Measurements from ENCODE around the gene ANKRD44.
"Not testable (repeated sequence)": the region's sequence is repeated elsewhere in the genome, so short reads cannot be mapped to it uniquely, and the experiment has no call there.

The ANKRD44 gene

GRCh38 chr2:197075281-197075680 is 235.3 kb downstream of the ANKRD44 start:
- no peak overlapping the region for H3K4me3 ChIP-seq (ENCODE audit: low read depth, low read length)
- no peaks in the 10 kb centered on the region for H3K36me3 ChIP-seq (ENCODE audit: control insufficient read depth, insufficient read depth, low read length)
- no peak overlapping the region for H3K9ac ChIP-seq (ENCODE audit: low read depth, low read length)
- peaks cover 6% of the 10 kb centered on the region; the same call in 1 of the 2 replicates for H3K4me1 ChIP-seq (ENCODE audit: control insufficient read depth, insufficient read depth, low read length)
- no peaks in the 10 kb centered on the region for H3K27me3 ChIP-seq (ENCODE audit: control insufficient read depth, insufficient read depth, low read length)
- no peaks in the 10 kb centered on the region for H3K9me3 ChIP-seq (ENCODE audit: control insufficient read depth, insufficient read depth, low read length)
- H3K27ac ChIP-seq (ENCODE audit: low read depth, low read length) = no peak overlapping the region

GRCh38 chr2:197073701-197074433 is 236.7 kb downstream of the ANKRD44 start:
- Histone ChIP-seq H3K4me3 (ENCODE audit: low read depth, low read length) (no peak overlapping the region), H3K27me3 (ENCODE audit: control insufficient read depth, insufficient read depth, low read length) (no peaks in the 10 kb centered on the region), H3K4me1 (ENCODE audit: control insufficient read depth, insufficient read depth, low read length) (no peaks in the 10 kb centered on the region), H3K27ac (ENCODE audit: low read depth, low read length) (no peak overlapping the region), H3K9me3 (ENCODE audit: control insufficient read depth, insufficient read depth, low read length) (no peaks in the 10 kb centered on the region), H3K9ac (ENCODE audit: low read depth, low read length) (no peak overlapping the region), H3K36me3 (ENCODE audit: control insufficient read depth, insufficient read depth, low read length) (no peaks in the 10 kb centered on the region)

GRCh38 chr2:197073270-197073669 is 237.3 kb downstream of the ANKRD44 start:
- H3K27ac ChIP-seq (ENCODE audit: low read depth, low read length) = no peak overlapping the region
- H3K4me3 ChIP-seq (ENCODE audit: low read depth, low read length) = no peak overlapping the region
- no peaks in the 10 kb centered on the region for H3K27me3 ChIP-seq (ENCODE audit: control insufficient read depth, insufficient read depth, low read length)
- no peaks in the 10 kb centered on the region for H3K4me1 ChIP-seq (ENCODE audit: control insufficient read depth, insufficient read depth, low read length)
- H3K9me3 ChIP-seq (ENCODE audit: control insufficient read depth, insufficient read depth, low read length) = no peaks in the 10 kb centered on the region
- no peak overlapping the region for H3K9ac ChIP-seq (ENCODE audit: low read depth, low read length)
- no peaks in the 10 kb centered on the region for H3K36me3 ChIP-seq (ENCODE audit: control insufficient read depth, insufficient read depth, low read length)

GRCh38 chr2:197072533-197072932 is 238.0 kb downstream of the ANKRD44 start:
- Histone ChIP-seq H3K36me3 (ENCODE audit: control insufficient read depth, insufficient read depth, low read length) (no peaks in the 10 kb centered on the region), H3K9ac (ENCODE audit: low read depth, low read length) (no peak overlapping the region), H3K4me3 (ENCODE audit: low read depth, low read length) (no peak overlapping the region), H3K4me1 (ENCODE audit: control insufficient read depth, insufficient read depth, low read length) (no peaks in the 10 kb centered on the region), H3K9me3 (ENCODE audit: control insufficient read depth, insufficient read depth, low read length) (no peaks in the 10 kb centered on the region), H3K27me3 (ENCODE audit: control insufficient read depth, insufficient read depth, low read length) (no peaks in the 10 kb centered on the region), H3K27ac (ENCODE audit: low read depth, low read length) (no peak overlapping the region)

GRCh38 chr2:197071790-197072436 is 238.7 kb downstream of the ANKRD44 start:
- Histone ChIP-seq H3K4me3 (ENCODE audit: low read depth, low read length) (no peak overlapping the region), H3K27ac (ENCODE audit: low read depth, low read length) (no peak overlapping the region), H3K27me3 (ENCODE audit: control insufficient read depth, insufficient read depth, low read length) (no peaks in the 10 kb centered on the region), H3K36me3 (ENCODE audit: control insufficient read depth, insufficient read depth, low read length) (no peaks in the 10 kb centered on the region), H3K9me3 (ENCODE audit: control insufficient read depth, insufficient read depth, low read length) (no peaks in the 10 kb centered on the region), H3K9ac (ENCODE audit: low read depth, low read length) (no peak overlapping the region), H3K4me1 (ENCODE audit: control insufficient read depth, insufficient read depth, low read length) (no peaks in the 10 kb centered on the region)

- Histone ChIP-seq H3K27me3 (ENCODE audit: control insufficient read depth, insufficient read depth, low read length) (no peaks in the 10 kb centered on the region), H3K9ac (ENCODE audit: low read depth, low read length) (no peak overlapping the region), H3K4me1 (ENCODE audit: control insufficient read depth, insufficient read depth, low read length) (no peaks in the 10 kb centered on the region), H3K9me3 (ENCODE audit: control insufficient read depth, insufficient read depth, low read length) (no peaks in the 10 kb centered on the region), H3K27ac (ENCODE audit: low read depth, low read length) (no peak overlapping the region), H3K4me3 (ENCODE audit: low read depth, low read length) (no peak overlapping the region), H3K36me3 (ENCODE audit: control insufficient read depth, insufficient read depth, low read length) (no peaks in the 10 kb centered on the region)
These were observed 239.4 kb downstream of the ANKRD44 start for GRCh38 chr2:197071213-197071612.

GRCh38 chr2:197069958-197070357 is 240.6 kb downstream of the ANKRD44 start:
- no peaks in the 10 kb centered on the region for H3K4me1 ChIP-seq (ENCODE audit: control insufficient read depth, insufficient read depth, low read length)
- H3K9ac ChIP-seq (ENCODE audit: low read depth, low read length) = no peak overlapping the region
- no peak overlapping the region for H3K4me3 ChIP-seq (ENCODE audit: low read depth, low read length)
- no peak overlapping the region for H3K27ac ChIP-seq (ENCODE audit: low read depth, low read length)
- no peaks in the 10 kb centered on the region for H3K9me3 ChIP-seq (ENCODE audit: control insufficient read depth, insufficient read depth, low read length)
- no peaks in the 10 kb centered on the region for H3K36me3 ChIP-seq (ENCODE audit: control insufficient read depth, insufficient read depth, low read length)
- H3K27me3 ChIP-seq (ENCODE audit: control insufficient read depth, insufficient read depth, low read length) = no peaks in the 10 kb centered on the region

GRCh38 chr2:197062574-197062973 is 248.0 kb downstream of the ANKRD44 start:
- H3K9ac ChIP-seq (ENCODE audit: low read depth, low read length); H3K4me1 ChIP-seq (ENCODE audit: control insufficient read depth, insufficient read depth, low read length); H3K27ac ChIP-seq (ENCODE audit: low read depth, low read length); H3K27me3 ChIP-seq (ENCODE audit: control insufficient read depth, insufficient read depth, low read length); H3K36me3 ChIP-seq (ENCODE audit: control insufficient read depth, insufficient read depth, low read length); H3K4me3 ChIP-seq (ENCODE audit: low read depth, low read length): not testable (repeated sequence)
- peaks cover 11% of the 10 kb centered on the region for H3K9me3 ChIP-seq (ENCODE audit: control insufficient read depth, insufficient read depth, low read length)

GRCh38 chr2:197059477-197059876 is 251.1 kb downstream of the ANKRD44 start:
- no peaks in the 10 kb centered on the region for H3K36me3 ChIP-seq (ENCODE audit: control insufficient read depth, insufficient read depth, low read length)
- H3K27me3 ChIP-seq (ENCODE audit: control insufficient read depth, insufficient read depth, low read length) = no peaks in the 10 kb centered on the region
- H3K4me1 ChIP-seq (ENCODE audit: control insufficient read depth, insufficient read depth, low read length) = no peaks in the 10 kb centered on the region
- H3K4me3 ChIP-seq (ENCODE audit: low read depth, low read length) = no peak overlapping the region
- peaks cover 18% of the 10 kb centered on the region for H3K9me3 ChIP-seq (ENCODE audit: control insufficient read depth, insufficient read depth, low read length)
- H3K9ac ChIP-seq (ENCODE audit: low read depth, low read length) = no peak overlapping the region
- H3K27ac ChIP-seq (ENCODE audit: low read depth, low read length) = no peak overlapping the region

- Histone ChIP-seq H3K9me3 (ENCODE audit: control insufficient read depth, insufficient read depth, low read length) (peaks cover 20% of the 10 kb centered on the region), H3K4me3 (ENCODE audit: low read depth, low read length) (no peak overlapping the region), H3K27me3 (ENCODE audit: control insufficient read depth, insufficient read depth, low read length) (no peaks in the 10 kb centered on the region), H3K27ac (ENCODE audit: low read depth, low read length) (no peak overlapping the region), H3K4me1 (ENCODE audit: control insufficient read depth, insufficient read depth, low read length) (no peaks in the 10 kb centered on the region), H3K36me3 (ENCODE audit: control insufficient read depth, insufficient read depth, low read length) (no peaks in the 10 kb centered on the region), H3K9ac (ENCODE audit: low read depth, low read length) (no peak overlapping the region)
These were observed 251.7 kb downstream of the ANKRD44 start for GRCh38 chr2:197058777-197059300.

GRCh38 chr2:197057959-197058358 is 252.6 kb downstream of the ANKRD44 start:
- Histone ChIP-seq H3K4me3 (ENCODE audit: low read depth, low read length) (no peak overlapping the region), H3K9me3 (ENCODE audit: control insufficient read depth, insufficient read depth, low read length) (peaks cover 20% of the 10 kb centered on the region), H3K36me3 (ENCODE audit: control insufficient read depth, insufficient read depth, low read length) (no peaks in the 10 kb centered on the region), H3K27me3 (ENCODE audit: control insufficient read depth, insufficient read depth, low read length) (no peaks in the 10 kb centered on the region), H3K27ac (ENCODE audit: low read depth, low read length) (no peak overlapping the region), H3K4me1 (ENCODE audit: control insufficient read depth, insufficient read depth, low read length) (no peaks in the 10 kb centered on the region), H3K9ac (ENCODE audit: low read depth, low read length) (no peak overlapping the region)
